A549 (cell line): ENCODE measurements around the gene PPA1. TPM values are rescaled to one million over a fixed set of nuclear protein-coding genes. Genes with fewer than 3 reads are reported as not detected.

ENCODE experiments used
- ATAC-seq, 2 experiments: fragments of 200-7000 bp in 1 of 2; fragments of >200 bp in 1 of 2; cut with Nextera tagmentation in 1 of 2; cut with Tn5 transposase in 1 of 2; 3 replicates each; pipeline versions ENCODE4 v1.8.0 to v1.9.1; 2018 to 2020; ENCODE audit warnings: mild to moderate bottlenecking in 1 of 2, moderate library complexity in 1 of 2
- CTCF ChIA-PET: fragments of 300-600 bp; sonication (Branson Sonifier 250); formaldehyde crosslinking; extraction: SDS; loops from one replicate; lab custom pipeline; 2021; ENCODE audit warnings: antibody characterized with exemption, inconsistent platforms; lab: Yijun Ruan, JAX
- POLR2A ChIA-PET: fragments of 350-600 bp; formaldehyde crosslinking; extraction: SDS; loops from one replicate; lab custom pipeline; 2021; ENCODE audit warnings: antibody characterized with exemption, inconsistent platforms; lab: Yijun Ruan, JAX
- DNase-seq, 2 experiments: peaks; one replicate each; pipeline versions ENCODE4 v3.0.0 to v3.0.0-alpha.2; 2011 to 2016; ENCODE audit warnings: low read depth in 1 of 2, low spot score in 1 of 2
- FAIRE-seq: peaks from 2 replicates; lab custom pipeline; 2011; peaks lifted over from hg19 to GRCh38; lab: Jason Lieb, UNC
- H3K27ac ChIP-seq, 2 experiments: fragments of >200 bp; sonication (Bioruptor Twin); formaldehyde crosslinking; 3 replicates each; pipeline ENCODE4 v1.5.1; 2016 to 2017
- H3K4me1 ChIP-seq: fragments of >200 bp; sonication (Bioruptor Twin); formaldehyde crosslinking; 3 replicates; pipeline ENCODE4 v1.6.1; 2016
- H3K4me2 ChIP-seq: fragments of >200 bp; sonication (Bioruptor Twin); formaldehyde crosslinking; 3 replicates; pipeline ENCODE4 v1.6.1; 2016
- H3K4me3 ChIP-seq: fragments of >200 bp; sonication (Bioruptor Twin); formaldehyde crosslinking; 3 replicates; pipeline ENCODE4 v1.5.1; 2016
- H3K9me3 ChIP-seq: fragments of >200 bp; sonication (Bioruptor Twin); formaldehyde crosslinking; 3 replicates; pipeline ENCODE4 v1.6.1; 2016
- CBX2 ChIP-seq: fragments of 200-600 bp; sonication (generic); IDR thresholded peaks from 2 replicates; pipeline ENCODE4 v1.6.1; 2016; ENCODE audit warnings: low read depth, mild to moderate bottlenecking, borderline replicate concordance
- CHD4 ChIP-seq: fragments of 200-600 bp; sonication (generic); IDR thresholded peaks from 2 replicates; pipeline ENCODE4 v1.6.1; 2016; ENCODE audit warnings: antibody characterized with exemption, mild to moderate bottlenecking, borderline replicate concordance
- FOSL2 ChIP-seq, 2 experiments: fragments of 450-650 bp in 1 of 2; fragments of >200 bp in 1 of 2; sonication (Bioruptor Twin) in 1 of 2; formaldehyde crosslinking; IDR thresholded peaks; 2 replicates each; pipeline versions ENCODE4 v1.5.0 to v1.6.1; 2016 to 2020; ENCODE audit warnings: mild to moderate bottlenecking in 1 of 2, moderate library complexity in 1 of 2
- FOXS1 ChIP-seq: fragments of 250-450 bp; sonication (Bioruptor Pico); IDR thresholded peaks from 2 replicates; pipeline ENCODE4 v1.5.0; 2020; ENCODE audit warnings: mild to moderate bottlenecking, moderate library complexity
- HEYL ChIP-seq: fragments of 250-450 bp; sonication (Bioruptor Pico); IDR thresholded peaks from 2 replicates; pipeline ENCODE4 v1.8.0; 2021; ENCODE audit warnings: mild to moderate bottlenecking, moderate library complexity
- HOXA7 ChIP-seq: fragments of 250-450 bp; sonication (Bioruptor Pico); IDR thresholded peaks from 2 replicates; pipeline ENCODE4 v1.5.0; 2020; ENCODE audit warnings: mild to moderate bottlenecking, moderate library complexity
- HOXB5 ChIP-seq: fragments of 250-450 bp; sonication (Bioruptor Pico); IDR thresholded peaks from 2 replicates; pipeline ENCODE4 v1.5.0; 2020; ENCODE audit warnings: mild to moderate bottlenecking, moderate library complexity
- JUNB ChIP-seq: fragments of >200 bp; sonication (Bioruptor Twin); formaldehyde crosslinking; IDR thresholded peaks from 2 replicates; pipeline ENCODE4 v1.6.1; 2016
- MAZ ChIP-seq: fragments of 150-350 bp; IDR thresholded peaks from 2 replicates; pipeline ENCODE4 v1.6.1; 2014; ENCODE audit warnings: antibody characterized with exemption, low read depth, low read length, borderline replicate concordance
- NPAS2 ChIP-seq: fragments of 250-450 bp; sonication (Bioruptor Pico); IDR thresholded peaks from 2 replicates; pipeline ENCODE4 v1.8.0; 2022; ENCODE audit warnings: mild to moderate bottlenecking, moderate library complexity, borderline replicate concordance
- NR3C1 ChIP-seq: fragments of >200 bp; sonication (Bioruptor Twin); formaldehyde crosslinking; IDR thresholded peaks from 3 replicates; pipeline ENCODE4 v1.6.1; 2017
- PHF8 ChIP-seq: fragments of 200-600 bp; sonication (generic); IDR thresholded peaks from 2 replicates; pipeline ENCODE4 v1.6.1; 2016; ENCODE audit warnings: low read depth, mild to moderate bottlenecking, antibody characterized with exemption, moderate library complexity, borderline replicate concordance
- POLR2A ChIP-seq: IDR thresholded peaks from 2 replicates; pipeline ENCODE4 v1.6.1; 2012; ENCODE audit warnings: mild to moderate bottlenecking, low read length
- RAD21 ChIP-seq, 2 experiments: fragments of >200 bp in 1 of 2; sonication (Bioruptor Twin) in 1 of 2; formaldehyde crosslinking in 1 of 2; IDR thresholded peaks in 1 of 2; conservative IDR thresholded peaks in 1 of 2; 2 replicates in 1 of 2; 3 replicates in 1 of 2; pipeline ENCODE4 v1.6.1; 2012 to 2018; ENCODE audit warnings: inconsistent platforms in 1 of 2
- RARB ChIP-seq: fragments of 250-450 bp; sonication (Bioruptor Pico); IDR thresholded peaks from 2 replicates; pipeline ENCODE4 v1.8.0; 2021; ENCODE audit warnings: mild to moderate bottlenecking, moderate library complexity
- RFX5 ChIP-seq: fragments of 450-650 bp; IDR thresholded peaks from 2 replicates; pipeline ENCODE4 v1.7.1; 2014; ENCODE audit warnings: antibody characterized with exemption, mild to moderate bottlenecking, moderate library complexity
- TP53 ChIP-seq: fragments of 250-450 bp; sonication (Bioruptor Pico); IDR thresholded peaks from 2 replicates; pipeline ENCODE4 v1.5.0; 2021; ENCODE audit warnings: mild to moderate bottlenecking, moderate library complexity
- ZSCAN20 ChIP-seq: fragments of 250-450 bp; sonication (Bioruptor Pico); IDR thresholded peaks from 2 replicates; pipeline ENCODE4 v1.8.0; 2022; ENCODE audit warnings: mild to moderate bottlenecking, moderate library complexity
- WGBS: methylation state at CpG from one replicate; pipeline ENCODE4 v1.1.6; 2017; ENCODE audit errors: missing lambda C conversion rate; 5-methylcytosine and 5-hydroxymethylcytosine counted together
- polyA plus RNA-seq, 4 experiments: library from polyadenylated mRNA; depleted of rRNA in 3 of 4; stranded (reverse); fragments of >200 nt; fragmentation: RNase III in 1 of 4; extraction: RNeasy Plus Mini Kit Qiagen cat#74134 plus additional on column Dnase treatment in 1 of 4; gene quantifications; 2 replicates in 3 of 4; 3 replicates in 1 of 4; pipeline ENCODE4 v1.2.3, GENCODE V29; 2011 to 2017
- TF ChIP-seq, protein P1 (sequence below): IDR thresholded peaks from 2 replicates; pipeline ENCODE4 v1.6.1; 2012
- TF ChIP-seq, protein P2 (sequence below): IDR thresholded peaks from 2 replicates; pipeline ENCODE4 v1.6.1; 2012
- TF ChIP-seq, protein P3 (sequence below): IDR thresholded peaks from 2 replicates; pipeline ENCODE4 v1.6.1; 2012; ENCODE audit warnings: low read depth, borderline replicate concordance

PPA1 gene
- polyA plus RNA-seq, 2 of the 4 experiments (the other 2 are of a cell fraction) = 205 to 273 TPM

DNA sequence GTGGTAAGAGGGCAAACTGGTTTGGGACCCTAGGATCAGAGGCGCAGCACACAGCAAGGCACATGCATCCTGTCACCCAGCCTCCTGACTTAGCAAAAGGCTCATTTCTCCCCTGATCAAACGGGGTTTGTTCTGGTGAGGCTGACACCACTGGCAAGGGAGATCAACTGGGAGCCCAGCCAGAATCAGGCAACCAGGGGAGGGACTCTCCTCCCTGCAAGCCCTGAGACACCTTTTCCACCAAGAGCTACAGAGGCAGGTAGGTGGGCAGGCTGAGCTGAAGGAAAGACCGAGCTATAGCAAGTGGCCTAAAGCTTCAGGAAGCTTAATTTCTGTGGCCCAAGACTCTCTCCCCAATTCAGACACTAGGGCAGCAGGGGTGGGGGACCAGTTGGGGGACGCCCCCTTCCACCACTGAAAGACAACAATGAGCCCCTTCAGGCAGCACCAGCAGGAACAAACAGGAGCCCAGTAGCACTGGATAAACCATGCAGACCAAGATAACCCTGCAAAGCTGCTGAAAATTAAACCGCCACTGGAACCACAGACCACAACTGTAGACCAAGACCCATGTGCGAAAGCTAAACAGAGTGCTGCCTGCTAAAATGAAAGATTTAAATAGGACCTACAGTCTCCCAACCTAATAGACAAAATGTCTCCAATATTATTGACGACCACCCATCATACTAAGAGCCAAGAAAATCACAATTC lies 35.8 kb downstream of the PPA1 start (continued):
- TF ChIP-seq NPAS2 (CRISPR knock-in tag) (no peak), CHD4 (no peak), RAD21 (conservative IDR thresholded peaks at IDR 0.05 in 1 of 2, IDR thresholded peaks at IDR 0.05 in 1 of 2) (no peak)

DNA sequence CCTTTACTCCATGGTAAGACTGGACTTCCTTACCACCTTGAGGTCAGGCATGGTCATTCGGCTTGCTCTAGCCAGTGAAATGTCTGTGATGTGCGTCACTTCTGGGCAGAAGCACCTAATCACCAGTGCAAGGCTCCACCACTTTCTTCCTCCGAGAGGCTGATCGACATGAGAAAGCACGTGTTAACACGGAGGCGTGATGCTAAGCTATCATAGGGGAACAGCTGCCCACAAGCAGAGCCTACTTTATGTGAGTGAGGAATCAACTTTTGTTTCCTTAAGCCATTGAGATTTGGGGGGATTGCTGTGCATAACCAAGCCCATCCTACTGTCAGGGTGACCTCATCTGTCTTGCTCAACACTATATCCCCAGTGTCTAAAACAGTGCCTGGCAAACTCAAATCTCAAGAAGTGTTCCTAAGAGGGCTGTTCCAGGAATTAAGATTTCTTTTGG lies 39.8 kb downstream of the PPA1 start:
- FAIRE-seq = no peak
- H3K4me2 ChIP-seq = no peak overlapping the region
- no peak overlapping the region for H3K4me3 ChIP-seq
- ChIA-PET CTCF (interaction anchor here (0.9 to 1.2 kb wide), 3 partner anchors 16 to 235 kb away, joined by 3 to 5 read pairs (median 3); no protein-coding TSS in a partner anchor), POLR2A (interaction anchor here (0.6 to 1.2 kb wide), 2 partner anchors 23 to 64 kb away, joined by 3 to 4 read pairs; partner anchors contain the start of gene SAR1A)
- 91% methylated on average over 7 of the region's 7 CpGs for WGBS
- H3K4me1 ChIP-seq = peaks cover 20% of the 10 kb centered on the region
- peak overlapping the region in 1 of 2 experiments; percentile 55; a peak in 1 of 6 replicates for H3K27ac ChIP-seq
- no peak for DNase-seq
- ATAC-seq = peak in 1 of 2 experiments; percentile 16; a peak in 2 of 6 replicates
- no peaks in the 10 kb centered on the region for H3K9me3 ChIP-seq
- TF ChIP-seq POLR2A = no peak
- TF ChIP-seq NPAS2 (CRISPR knock-in tag) = no peak
- TF ChIP-seq PHF8 = no peak
- TF ChIP-seq RFX5 = no peak
- TF ChIP-seq FOXS1 (CRISPR knock-in tag) = no peak
- no peak for TF ChIP-seq HEYL
- no peak for TF ChIP-seq JUNB

DNA sequence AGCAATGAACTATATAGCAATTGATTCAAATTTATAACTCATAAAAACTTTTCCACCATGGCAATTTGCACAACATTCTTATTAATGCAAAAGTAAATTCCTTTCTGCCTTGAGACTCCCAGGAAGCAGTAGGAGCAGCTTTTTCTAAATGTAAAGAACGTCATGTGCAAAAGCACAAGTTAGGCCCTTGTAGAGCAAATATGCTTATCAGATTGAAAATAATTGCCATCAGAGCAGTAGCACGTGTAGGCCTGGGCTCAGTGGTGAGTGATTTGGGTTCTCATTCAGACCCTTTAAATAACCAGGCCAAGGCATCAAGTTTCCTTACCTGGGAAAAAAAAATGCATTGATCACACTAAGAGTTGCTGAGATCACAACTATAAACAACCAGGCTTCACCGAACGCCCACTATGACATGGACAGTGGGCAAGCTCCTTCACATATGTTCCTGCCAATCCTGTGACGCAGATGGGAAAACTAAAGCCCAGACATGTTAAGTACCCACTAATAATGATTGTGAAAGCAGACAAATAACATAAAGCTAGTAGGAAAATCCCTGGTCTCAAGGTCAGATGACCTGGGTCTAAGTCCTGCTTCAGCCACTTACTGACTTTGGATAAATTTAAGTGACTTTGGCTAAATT lies 40.8 kb downstream of the PPA1 start:
- no peak for ATAC-seq
- H3K4me1 ChIP-seq = peaks cover 20% of the 10 kb centered on the region
- no peak for TF ChIP-seq NR3C1
- TF ChIP-seq ZSCAN20 (CRISPR knock-in tag) = no peak
- no peak for TF ChIP-seq CBX2
- TF ChIP-seq, protein P1, sequence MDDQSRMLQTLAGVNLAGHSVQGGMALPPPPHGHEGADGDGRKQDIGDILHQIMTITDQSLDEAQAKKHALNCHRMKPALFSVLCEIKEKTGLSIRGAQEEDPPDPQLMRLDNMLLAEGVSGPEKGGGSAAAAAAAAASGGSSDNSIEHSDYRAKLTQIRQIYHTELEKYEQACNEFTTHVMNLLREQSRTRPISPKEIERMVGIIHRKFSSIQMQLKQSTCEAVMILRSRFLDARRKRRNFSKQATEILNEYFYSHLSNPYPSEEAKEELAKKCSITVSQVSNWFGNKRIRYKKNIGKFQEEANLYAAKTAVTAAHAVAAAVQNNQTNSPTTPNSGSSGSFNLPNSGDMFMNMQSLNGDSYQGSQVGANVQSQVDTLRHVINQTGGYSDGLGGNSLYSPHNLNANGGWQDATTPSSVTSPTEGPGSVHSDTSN = no peak
- TF ChIP-seq, protein P2, sequence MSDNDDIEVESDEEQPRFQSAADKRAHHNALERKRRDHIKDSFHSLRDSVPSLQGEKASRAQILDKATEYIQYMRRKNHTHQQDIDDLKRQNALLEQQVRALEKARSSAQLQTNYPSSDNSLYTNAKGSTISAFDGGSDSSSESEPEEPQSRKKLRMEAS = no peak
- no peak for TF ChIP-seq POLR2A
- TF ChIP-seq RARB (CRISPR knock-in tag) = no peak
- no peak for TF ChIP-seq HOXB5
- TF ChIP-seq HOXA7 (CRISPR knock-in tag) = no peak
- no peak for TF ChIP-seq TP53 (CRISPR knock-in tag)
- no peak for TF ChIP-seq MAZ
- TF ChIP-seq FOSL2 (IDR thresholded peaks at IDR 0.05) = no peak
- TF ChIP-seq FOSL2 (CRISPR knock-in tag; IDR thresholded peaks at IDR 0.05) = no peak
- TF ChIP-seq, protein P3, sequence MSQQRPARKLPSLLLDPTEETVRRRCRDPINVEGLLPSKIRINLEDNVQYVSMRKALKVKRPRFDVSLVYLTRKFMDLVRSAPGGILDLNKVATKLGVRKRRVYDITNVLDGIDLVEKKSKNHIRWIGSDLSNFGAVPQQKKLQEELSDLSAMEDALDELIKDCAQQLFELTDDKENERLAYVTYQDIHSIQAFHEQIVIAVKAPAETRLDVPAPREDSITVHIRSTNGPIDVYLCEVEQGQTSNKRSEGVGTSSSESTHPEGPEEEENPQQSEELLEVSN = no peak
- 86% methylated on average over 5 of the region's 5 CpGs for WGBS
- ChIA-PET CTCF (interaction anchor here (0.7 to 1.2 kb wide), 5 partner anchors 17 to 234 kb away, joined by 3 to 5 read pairs (median 3); no protein-coding TSS in a partner anchor), POLR2A (interaction anchor here (0.6 to 1.1 kb wide), 3 partner anchors 22 to 63 kb away, joined by 3 to 5 read pairs (median 3); partner anchors contain the start of genes SAR1A and TYSND1)
- no peak for FAIRE-seq
- peak overlapping the region; percentile 29 to 55; a peak in 3 of 6 replicates for H3K27ac ChIP-seq
- DNase-seq = no peak
- H3K4me3 ChIP-seq = no peak overlapping the region
- no peaks in the 10 kb centered on the region for H3K9me3 ChIP-seq
- H3K4me2 ChIP-seq = peak overlapping the region; percentile 41
